ENCODE measurements around the gene C17orf100. TPM values are rescaled to one million over a fixed set of nuclear protein-coding genes. Genes with fewer than 3 reads are reported as not detected.
A peak's percentile ranks its signal among the peaks of the same experiment; 100 is the strongest.

Gene C17orf100
- total and polyA plus RNA-seq, 2 of the 13 experiments (the other 11 are each of a cell fraction or from before 2014, with no cell fraction given): 3.6 to 8.7 TPM

DNA sequence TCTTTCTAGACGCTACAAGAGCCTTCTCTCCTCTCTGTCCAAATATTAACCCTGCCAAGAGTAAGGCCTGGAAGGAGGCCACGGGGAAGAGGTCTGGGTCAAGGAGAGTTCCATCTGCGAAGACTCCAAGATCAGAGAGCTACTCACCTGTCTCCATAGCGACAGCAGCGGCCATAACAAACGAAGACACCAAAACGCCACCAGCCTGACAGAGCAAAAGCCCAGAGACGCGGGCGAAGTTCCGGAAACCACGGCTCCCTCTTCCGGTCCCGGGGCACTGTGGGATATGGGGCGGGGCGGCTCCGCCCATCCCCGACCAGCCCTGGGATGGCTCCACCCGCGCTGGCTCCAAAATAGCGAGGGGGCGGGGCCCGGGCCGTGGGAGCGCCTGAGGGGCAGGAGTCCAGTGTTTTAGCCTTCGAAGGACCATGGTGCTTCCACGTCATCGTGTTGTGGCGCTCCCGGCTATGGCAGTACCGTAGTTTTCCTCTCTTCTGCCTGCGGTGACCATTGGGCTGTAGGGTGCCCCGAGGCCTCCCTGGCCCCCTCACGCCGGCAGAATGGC lies at the start of gene C17orf100, which contains the start of gene MED31 (continued):
- TF ChIP-seq PATZ1 (CRISPR knock-in tag; IDR thresholded peaks at IDR 0.05) (no peak; the same call in 1 of the 2 replicates), ZNF703 (CRISPR knock-in tag; IDR thresholded peaks at IDR 0.05; ENCODE audit: borderline replicate concordance) (no peak), FOXM1 (CRISPR knock-in tag; IDR thresholded peaks at IDR 0.05) (no peak), BRCA1 (CRISPR knock-in tag; IDR thresholded peaks at IDR 0.05) (no peak), REPIN1 (CRISPR knock-in tag; IDR thresholded peaks at IDR 0.05; ENCODE audit: borderline replicate concordance, low read depth) (no peak), SRY (CRISPR knock-in tag; IDR thresholded peaks at IDR 0.05) (no peak), THAP11 (CRISPR knock-in tag; IDR thresholded peaks at IDR 0.05) (peak; percentile 90), ZC3H4 (CRISPR knock-in tag; IDR thresholded peaks at IDR 0.05; ENCODE audit: borderline replicate concordance) (no peak), ZFP36L2 (CRISPR knock-in tag; IDR thresholded peaks at IDR 0.05) (no peak), ZNF264 (CRISPR knock-in tag; IDR thresholded peaks at IDR 0.05) (no peak; the same call in 1 of the 2 replicates), ZNF275 (CRISPR knock-in tag; IDR thresholded peaks at IDR 0.05; ENCODE audit: borderline replicate concordance) (no peak), ZNF235 (CRISPR knock-in tag; IDR thresholded peaks at IDR 0.05; ENCODE audit: borderline replicate concordance) (no peak), NONO (IDR thresholded peaks at IDR 0.05) (no peak), NONO (CRISPR knock-in tag; conservative IDR thresholded peaks at IDR 0.05) (no peak), ATF5 (CRISPR knock-in tag; IDR thresholded peaks at IDR 0.05; ENCODE audit: low read depth) (no peak), ZNF24 (IDR thresholded peaks at IDR 0.05) (no peak), CENPX (CRISPR knock-in tag; IDR thresholded peaks at IDR 0.05) (no peak), TMF1 (CRISPR knock-in tag; IDR thresholded peaks at IDR 0.05; ENCODE audit: low read depth) (no peak; the same call in 1 of the 2 replicates), MAX (IDR thresholded peaks at IDR 0.05) (no peak), ZNF850 (CRISPR knock-in tag; conservative IDR thresholded peaks at IDR 0.05) (no peak), MIER3 (CRISPR knock-in tag; IDR thresholded peaks at IDR 0.05; ENCODE audit: borderline replicate concordance) (no peak), MAZ (IDR thresholded peaks at IDR 0.05; ENCODE audit: borderline replicate concordance, low read depth, low read length) (0 out of 2 replicates have a peak, but pooled peaks have one; percentile 57), MAZ (CRISPR knock-in tag; IDR thresholded peaks at IDR 0.05; ENCODE audit: low read depth) (no peak; the same call in 1 of the 2 replicates), ZFY (CRISPR knock-in tag; IDR thresholded peaks at IDR 0.05) (no peak), ISX (CRISPR knock-in tag; conservative IDR thresholded peaks at IDR 0.05) (no peak)
- TF ChIP-seq, protein P1, sequence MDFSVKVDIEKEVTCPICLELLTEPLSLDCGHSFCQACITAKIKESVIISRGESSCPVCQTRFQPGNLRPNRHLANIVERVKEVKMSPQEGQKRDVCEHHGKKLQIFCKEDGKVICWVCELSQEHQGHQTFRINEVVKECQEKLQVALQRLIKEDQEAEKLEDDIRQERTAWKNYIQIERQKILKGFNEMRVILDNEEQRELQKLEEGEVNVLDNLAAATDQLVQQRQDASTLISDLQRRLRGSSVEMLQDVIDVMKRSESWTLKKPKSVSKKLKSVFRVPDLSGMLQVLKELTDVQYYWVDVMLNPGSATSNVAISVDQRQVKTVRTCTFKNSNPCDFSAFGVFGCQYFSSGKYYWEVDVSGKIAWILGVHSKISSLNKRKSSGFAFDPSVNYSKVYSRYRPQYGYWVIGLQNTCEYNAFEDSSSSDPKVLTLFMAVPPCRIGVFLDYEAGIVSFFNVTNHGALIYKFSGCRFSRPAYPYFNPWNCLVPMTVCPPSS (IDR thresholded peaks at IDR 0.05): no peak
